Trophoblast cell (in vitro differentiated cells and primary cell): ENCODE results near the gene DEPP1.

Experiments
- DNase-seq, 2 donors: peaks; one replicate each; pipeline ENCODE4 v3.0.0-alpha.2; 2016
- H2AFZ ChIP-seq: 2 replicates; pipeline ENCODE4 v1.6.1; 2013; ENCODE audit warnings: low read length, moderate library complexity, mild to moderate bottlenecking; ENCODE audit not compliant: insufficient read depth, poor library complexity
- H2AK5ac ChIP-seq: 2 replicates; pipeline ENCODE4 v1.6.1; 2013; ENCODE audit warnings: mild to moderate bottlenecking, low read length
- H2BK120ac ChIP-seq: 2 replicates; pipeline ENCODE4 v1.6.1; 2013; ENCODE audit warnings: low read length, mild to moderate bottlenecking, moderate library complexity; ENCODE audit not compliant: insufficient read depth, poor library complexity
- H2BK12ac ChIP-seq: 2 replicates; pipeline ENCODE4 v1.6.1; 2013; ENCODE audit warnings: mild to moderate bottlenecking, low read length, moderate library complexity
- H2BK5ac ChIP-seq: 2 replicates; pipeline ENCODE4 v1.6.1; 2013; ENCODE audit warnings: low read length, low read depth, moderate library complexity, mild to moderate bottlenecking; ENCODE audit not compliant: poor library complexity
- H3K14ac ChIP-seq: 2 replicates; pipeline ENCODE4 v1.6.1; 2013; ENCODE audit warnings: mild to moderate bottlenecking, low read length
- H3K18ac ChIP-seq: 2 replicates; pipeline ENCODE4 v1.6.1; 2013; ENCODE audit warnings: mild to moderate bottlenecking, low read length
- H3K23ac ChIP-seq: 2 replicates; pipeline ENCODE4 v1.6.1; 2013; ENCODE audit warnings: low read length
- H3K27ac ChIP-seq: 2 replicates; pipeline ENCODE4 v1.5.1; 2013; ENCODE audit warnings: low read depth, mild to moderate bottlenecking, inconsistent platforms, low read length, moderate library complexity
- H3K27me3 ChIP-seq: 2 replicates; pipeline ENCODE4 v1.6.1; 2013; ENCODE audit warnings: inconsistent platforms, mild to moderate bottlenecking, low read length, moderate library complexity; ENCODE audit not compliant: insufficient read depth
- H3K36me3 ChIP-seq, 2 experiments: 1 replicate in 1 of 2; 2 replicates in 1 of 2; pipeline ENCODE4 v1.6.1; 2013; ENCODE audit warnings: low read length in 2 of 2, mild to moderate bottlenecking in 2 of 2, moderate library complexity in 1 of 2; ENCODE audit not compliant: insufficient read depth in 2 of 2, control insufficient read depth in 1 of 2
- H3K4ac ChIP-seq: 2 replicates; pipeline ENCODE4 v1.6.1; 2013; ENCODE audit warnings: low read depth, mild to moderate bottlenecking, low read length, moderate library complexity
- H3K4me1 ChIP-seq, 2 experiments: 1 replicate in 1 of 2; 2 replicates in 1 of 2; pipeline ENCODE4 v1.6.1; 2013; ENCODE audit warnings: low read length in 2 of 2, mild to moderate bottlenecking in 2 of 2, moderate library complexity in 1 of 2; ENCODE audit not compliant: insufficient read depth in 2 of 2, control insufficient read depth in 1 of 2
- H3K4me2 ChIP-seq: 2 replicates; pipeline ENCODE4 v1.6.1; 2013; ENCODE audit warnings: inconsistent platforms, mild to moderate bottlenecking, low read length, moderate library complexity
- H3K4me3 ChIP-seq: 2 replicates; pipeline ENCODE4 v1.5.1; 2013; ENCODE audit warnings: mild to moderate bottlenecking, low read depth, low read length, inconsistent platforms
- H3K79me1 ChIP-seq: one replicate; pipeline ENCODE4 v1.6.1; 2013; ENCODE audit warnings: low read length
- H3K79me2 ChIP-seq: 2 replicates; pipeline ENCODE4 v1.6.1; 2013; ENCODE audit warnings: low read length, mild to moderate bottlenecking; ENCODE audit not compliant: control insufficient read depth, insufficient read depth, poor library complexity
- H3K9ac ChIP-seq: 2 replicates; pipeline ENCODE4 v1.6.1; 2013; ENCODE audit warnings: mild to moderate bottlenecking, low read length
- H3K9me3 ChIP-seq: 2 replicates; pipeline ENCODE4 v1.6.1; 2013; ENCODE audit warnings: low read depth, mild to moderate bottlenecking, control low read depth, inconsistent platforms, low read length; ENCODE audit not compliant: insufficient read depth
- H4K12ac ChIP-seq: 2 replicates; pipeline ENCODE4 v1.6.1; 2013; ENCODE audit warnings: low read depth, mild to moderate bottlenecking, low read length, moderate library complexity
- H4K8ac ChIP-seq: 2 replicates; pipeline ENCODE4 v1.6.1; 2013; ENCODE audit warnings: low read depth, mild to moderate bottlenecking, low read length, moderate library complexity
- H4K91ac ChIP-seq: one replicate; pipeline ENCODE4 v1.6.1; 2013; ENCODE audit warnings: low read depth, mild to moderate bottlenecking, low read length, moderate library complexity
- WGBS: extraction: QIAGEN DNeasy Blood & Tissue Kit; methylation state at CpG from one replicate; pipeline ENCODE4 v1.1.7; 2013; ENCODE audit warnings: missing lambda C conversion rate; ENCODE audit not compliant: insufficient read length, insufficient coverage; ENCODE audit errors: extremely low coverage; 5-methylcytosine and 5-hydroxymethylcytosine counted together

The DEPP1 gene

GRCh38 chr10:44979281-44980191, 927 bp upstream of the DEPP1 start:
- Histone ChIP-seq H3K79me2 (peaks cover 7% of the 10 kb centered on the region), H3K14ac (peak overlapping the region; percentile 53), H3K4me2 (no peak overlapping the region), H2BK120ac (peak overlapping the region; percentile 78), H2AFZ (peak overlapping the region; percentile 19), H4K91ac (peak overlapping the region; percentile 95), H3K9ac (no peak overlapping the region), H2BK12ac (peak overlapping the region; percentile 92), H3K9me3 (no peaks in the 10 kb centered on the region), H3K23ac (no peak overlapping the region), H3K4me3 (no peak overlapping the region), H3K27me3 (no peaks in the 10 kb centered on the region), H3K36me3 (peaks cover 5 to 9% of the 10 kb centered on the region in 2 experiments), H3K27ac (peak overlapping the region; percentile 68), H4K12ac (peak overlapping the region; percentile 59), H3K18ac (peak overlapping the region; percentile 77), H2AK5ac (peak overlapping the region; percentile 58), H2BK5ac (peak overlapping the region; percentile 76), H3K4me1 (peaks cover 52 to 63% of the 10 kb centered on the region in 2 experiments), H4K8ac (peak overlapping the region; percentile 61), H3K79me1 (peaks cover 51% of the 10 kb centered on the region), H3K4ac (peak overlapping the region; percentile 46)
- no CpG with 5 or more reads among the region's 13 CpGs for WGBS
- peak in 1 of 2 donors; percentile 55 for DNase-seq

GRCh38 chr10:44978213-44978569, 418 bp downstream of the DEPP1 start:
- Histone ChIP-seq H3K23ac (no peak overlapping the region), H2BK120ac (peak overlapping the region; percentile 59), H3K27ac (peak overlapping the region; percentile 80), H2AFZ (no peak overlapping the region), H2BK5ac (peak overlapping the region; percentile 71), H4K91ac (peak overlapping the region; percentile 46), H3K4ac (peak overlapping the region; percentile 35), H3K36me3 (peaks cover 3% of the 10 kb centered on the region in 2 experiments), H3K18ac (peak overlapping the region; percentile 60), H3K4me1 (peaks cover 54 to 67% of the 10 kb centered on the region in 2 experiments), H3K4me2 (peak overlapping the region; percentile 71), H4K8ac (peak overlapping the region; percentile 82), H3K14ac (peak overlapping the region; percentile 55), H2BK12ac (peak overlapping the region; percentile 66), H3K9me3 (no peaks in the 10 kb centered on the region), H3K79me2 (peaks cover 10% of the 10 kb centered on the region), H2AK5ac (no peak overlapping the region), H3K27me3 (no peaks in the 10 kb centered on the region), H3K4me3 (peak overlapping the region; percentile 38), H3K9ac (no peak overlapping the region), H4K12ac (no peak overlapping the region), H3K79me1 (peaks cover 48% of the 10 kb centered on the region)
- WGBS = no CpG with 5 or more reads among the region's 4 CpGs
- peak in 1 of 2 donors; percentile 62 for DNase-seq

DNA sequence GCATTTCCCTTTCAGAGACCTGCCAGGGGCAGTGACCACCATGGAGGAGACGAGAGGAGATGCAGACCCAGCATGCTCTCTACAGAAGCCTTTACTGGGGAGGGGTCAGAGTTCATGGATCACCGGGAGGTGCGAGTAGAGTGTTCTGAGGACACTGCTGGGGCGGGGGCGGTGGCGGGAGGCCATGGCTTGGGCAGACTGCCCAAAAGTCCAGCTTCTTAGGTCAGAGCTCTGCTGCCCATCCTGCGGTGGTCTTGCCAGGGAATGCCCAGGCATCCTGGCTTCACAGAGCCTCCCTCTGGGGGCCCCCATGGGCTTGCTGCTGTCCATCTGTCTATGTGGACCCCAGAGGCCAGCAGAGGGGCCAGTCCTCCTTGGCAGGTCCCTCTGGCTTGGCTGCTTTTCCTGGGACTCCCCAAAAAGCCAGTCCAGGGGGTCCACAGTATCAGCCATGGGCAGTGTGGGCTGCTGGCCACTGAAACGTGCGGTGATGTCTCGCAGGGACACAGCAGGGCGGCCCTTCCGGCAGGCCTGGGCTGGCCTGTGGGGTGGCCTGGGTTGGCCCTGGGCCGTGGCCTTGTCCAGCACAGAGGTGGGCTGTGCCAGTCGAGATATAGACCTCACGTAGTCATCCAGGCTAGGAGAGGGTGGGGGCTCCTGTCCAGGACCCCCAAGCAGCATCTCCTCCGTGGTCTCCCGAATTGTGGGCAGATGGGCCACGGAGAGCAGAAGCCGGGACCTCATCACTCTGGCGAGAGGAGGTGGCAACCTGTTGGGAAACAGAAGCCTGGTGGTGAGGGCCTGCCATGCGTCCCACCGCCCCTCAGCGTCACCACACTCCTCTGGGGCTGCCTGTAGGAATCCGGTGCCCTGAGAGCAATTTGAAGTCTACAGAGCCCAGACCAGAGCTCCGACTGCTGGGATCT, 1.1 kb downstream of the DEPP1 start:
- Histone ChIP-seq H3K4me3 (peak overlapping the region; percentile 25), H3K4me1 (peaks cover 58 to 73% of the 10 kb centered on the region in 2 experiments), H3K18ac (peak overlapping the region; percentile 86), H3K27me3 (no peaks in the 10 kb centered on the region), H3K4ac (peak overlapping the region; percentile 37), H2BK12ac (peak overlapping the region; percentile 43), H3K9ac (no peak overlapping the region), H4K91ac (peak overlapping the region; percentile 77), H3K9me3 (no peaks in the 10 kb centered on the region), H3K79me2 (peaks cover 10% of the 10 kb centered on the region), H4K8ac (peak overlapping the region; percentile 52), H4K12ac (peak overlapping the region; percentile 68), H3K36me3 (peaks cover 3 to 5% of the 10 kb centered on the region in 2 experiments), H3K79me1 (peaks cover 48% of the 10 kb centered on the region), H3K14ac (peak overlapping the region; percentile 82), H2BK5ac (peak overlapping the region; percentile 63), H2BK120ac (peak overlapping the region; percentile 46), H2AK5ac (peak overlapping the region; percentile 17), H3K23ac (no peak overlapping the region), H3K4me2 (peak overlapping the region; percentile 71), H2AFZ (peak overlapping the region; percentile 8), H3K27ac (peak overlapping the region; percentile 80)
- WGBS = no CpG with 5 or more reads among the region's 25 CpGs
- DNase-seq = no peak
